ENCODE data around the gene DHFR. TPM values are rescaled to one million over a fixed set of nuclear protein-coding genes. Genes with fewer than 3 reads are reported as not detected.
A peak's percentile ranks its signal among the peaks of the same experiment; 100 is the strongest.

Gene DHFR
- total RNA-seq, 1 donor from 2014 or later, result 10.5 TPM

- H3K27ac ChIP-seq, result no peak overlapping the region
- ATAC-seq (peak in 1 of 2 donors; percentile 52), DNase-seq (no peak)
- H3K36me3 ChIP-seq, result peaks cover 9% of the 10 kb centered on the region
- no peak overlapping the region for H3K4me3 ChIP-seq
- H3K9me3 ChIP-seq, result no peaks in the 10 kb centered on the region
- intact Hi-C loops (cut with DNase I), result no loop called here
- TF ChIP-seq, protein P1, sequence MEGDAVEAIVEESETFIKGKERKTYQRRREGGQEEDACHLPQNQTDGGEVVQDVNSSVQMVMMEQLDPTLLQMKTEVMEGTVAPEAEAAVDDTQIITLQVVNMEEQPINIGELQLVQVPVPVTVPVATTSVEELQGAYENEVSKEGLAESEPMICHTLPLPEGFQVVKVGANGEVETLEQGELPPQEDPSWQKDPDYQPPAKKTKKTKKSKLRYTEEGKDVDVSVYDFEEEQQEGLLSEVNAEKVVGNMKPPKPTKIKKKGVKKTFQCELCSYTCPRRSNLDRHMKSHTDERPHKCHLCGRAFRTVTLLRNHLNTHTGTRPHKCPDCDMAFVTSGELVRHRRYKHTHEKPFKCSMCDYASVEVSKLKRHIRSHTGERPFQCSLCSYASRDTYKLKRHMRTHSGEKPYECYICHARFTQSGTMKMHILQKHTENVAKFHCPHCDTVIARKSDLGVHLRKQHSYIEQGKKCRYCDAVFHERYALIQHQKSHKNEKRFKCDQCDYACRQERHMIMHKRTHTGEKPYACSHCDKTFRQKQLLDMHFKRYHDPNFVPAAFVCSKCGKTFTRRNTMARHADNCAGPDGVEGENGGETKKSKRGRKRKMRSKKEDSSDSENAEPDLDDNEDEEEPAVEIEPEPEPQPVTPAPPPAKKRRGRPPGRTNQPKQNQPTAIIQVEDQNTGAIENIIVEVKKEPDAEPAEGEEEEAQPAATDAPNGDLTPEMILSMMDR (IDR thresholded peaks at IDR 0.05), result no peak
- no peaks in the 10 kb centered on the region for H3K27me3 ChIP-seq (ENCODE audit: low read depth)
- no peaks in the 10 kb centered on the region for H3K4me1 ChIP-seq
These were observed 34.1 kb upstream of the DHFR start for GRCh38 chr5:80688648-80689420.

DNA sequence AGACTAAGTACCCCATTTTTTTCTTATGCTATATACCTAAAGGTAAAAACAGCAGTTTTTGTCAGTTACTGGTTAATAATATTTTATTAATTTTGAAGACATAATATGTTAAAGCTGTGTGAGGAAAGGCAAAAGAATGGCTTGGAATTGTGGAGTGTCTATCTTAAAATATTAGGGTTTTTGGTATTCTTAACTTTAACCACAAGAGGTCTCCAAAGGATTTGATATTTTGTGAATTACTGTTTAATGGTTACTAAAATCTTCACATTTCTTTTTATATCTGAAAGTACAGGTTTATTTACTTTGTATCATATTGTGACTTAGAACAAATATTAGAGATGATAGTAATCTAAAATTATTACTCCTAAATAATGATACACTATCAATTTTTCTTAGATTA lies 32.0 kb upstream of the DHFR start:
- H3K27me3 ChIP-seq (ENCODE audit: low read depth), result no peaks in the 10 kb centered on the region
- intact Hi-C loops (cut with DNase I), result no loop called here
- TF ChIP-seq, protein P1 (IDR thresholded peaks at IDR 0.05), result peak; percentile 27
- no peak for ATAC-seq
- H3K9me3 ChIP-seq, result no peaks in the 10 kb centered on the region
- H3K4me3 ChIP-seq, result no peak overlapping the region
- peaks cover 22% of the 10 kb centered on the region for H3K36me3 ChIP-seq
- DNase-seq, result no peak
- no peaks in the 10 kb centered on the region for H3K4me1 ChIP-seq
- H3K27ac ChIP-seq, result no peak overlapping the region

GRCh38 chr5:80676706-80677105 lies 21.9 kb upstream of the DHFR start:
- Histone ChIP-seq H3K27me3 (ENCODE audit: low read depth) (no peaks in the 10 kb centered on the region), H3K9me3 (no peaks in the 10 kb centered on the region), H3K27ac (no peak overlapping the region), H3K36me3 (peaks cover 63% of the 10 kb centered on the region), H3K4me3 (no peak overlapping the region), H3K4me1 (no peaks in the 10 kb centered on the region)
- DNase-seq (no peak), ATAC-seq (no peak)
- TF ChIP-seq, protein P1 (IDR thresholded peaks at IDR 0.05), result no peak
- intact Hi-C loops (cut with DNase I), result loop anchor here (10.0 kb wide), 1 partner anchor 192 kb away; the partner anchor contains the start of gene FAM151B

GRCh38 chr5:80672140-80672736 lies 17.5 kb upstream of the DHFR start:
- intact Hi-C loops (cut with DNase I), result loop anchor here (10.0 kb wide), 1 partner anchor 187 kb away; the partner anchor contains the start of gene FAM151B
- Histone ChIP-seq H3K4me1 (no peaks in the 10 kb centered on the region), H3K4me3 (no peak overlapping the region), H3K36me3 (peaks cover 60% of the 10 kb centered on the region), H3K27me3 (ENCODE audit: low read depth) (no peaks in the 10 kb centered on the region), H3K27ac (no peak overlapping the region), H3K9me3 (no peaks in the 10 kb centered on the region)
- DNase-seq, result peak; percentile 64
- ATAC-seq, result peak; percentile 64 to 71
- TF ChIP-seq, protein P1 (IDR thresholded peaks at IDR 0.05), result peak; percentile 87

DNA sequence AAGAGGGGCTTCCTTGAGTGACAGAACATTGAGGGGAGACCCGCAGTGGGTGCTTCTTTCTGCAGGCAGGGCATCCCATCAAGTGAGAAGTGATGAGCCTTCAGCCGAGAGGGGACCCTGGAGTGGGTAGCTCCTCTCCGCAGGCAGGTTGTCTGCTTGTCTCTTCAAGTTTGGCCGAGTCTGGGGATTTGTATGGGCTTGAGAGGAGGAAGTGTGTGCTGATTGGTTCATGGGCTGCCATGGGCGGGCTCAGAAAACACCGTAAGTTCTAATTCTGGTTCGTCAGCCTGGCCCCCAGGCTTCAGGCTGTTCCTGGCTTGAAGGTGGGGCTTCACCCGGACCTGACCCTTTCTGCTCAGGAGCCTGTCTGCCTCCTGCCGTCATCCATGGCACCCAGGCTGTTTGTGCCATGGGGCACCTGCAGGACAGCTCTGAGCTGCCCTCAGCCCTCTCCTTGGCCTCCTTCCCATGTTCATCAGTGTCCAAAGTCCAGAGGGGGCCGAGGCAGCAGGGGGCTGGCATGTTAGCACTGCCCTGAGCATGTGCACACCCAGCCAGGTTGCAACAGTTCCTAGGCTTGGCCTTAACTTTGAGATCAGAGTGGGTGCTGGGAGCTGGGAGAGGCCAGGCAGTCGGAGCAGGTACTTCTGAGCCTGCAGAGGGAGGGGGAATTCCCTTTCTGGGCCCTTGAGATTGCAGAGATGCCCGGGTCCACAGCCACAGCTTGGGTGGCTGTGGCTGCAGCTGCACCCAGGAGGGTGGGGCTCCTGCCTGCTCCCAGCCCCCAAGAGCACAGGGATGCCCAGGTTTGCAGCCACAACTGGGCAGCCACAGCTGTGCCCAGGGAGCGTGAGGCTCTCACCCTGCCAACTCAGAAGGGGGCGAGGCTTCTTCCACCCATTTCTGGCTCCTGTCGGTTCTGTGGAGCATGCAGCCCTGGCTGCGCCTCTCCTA lies 13.5 kb upstream of the DHFR start:
- intact Hi-C loops (cut with DNase I), result no loop called here
- no peak overlapping the region for H3K4me3 ChIP-seq
- DNase-seq (peak; percentile 63), ATAC-seq (peak; percentile 93 to 96)
- peaks cover 49% of the 10 kb centered on the region for H3K36me3 ChIP-seq
- no peaks in the 10 kb centered on the region for H3K9me3 ChIP-seq
- H3K27ac ChIP-seq, result no peak overlapping the region
- TF ChIP-seq, protein P1 (IDR thresholded peaks at IDR 0.05), result no peak
- no peaks in the 10 kb centered on the region for H3K27me3 ChIP-seq (ENCODE audit: low read depth)
- no peaks in the 10 kb centered on the region for H3K4me1 ChIP-seq

All from lower lobe of right lung (tissue), 2 donors.